Neural cell (in vitro differentiated cells): ENCODE results near the gene HSD3B1.

Experiments
- EP300 ChIP-seq: fragments of 450-650 bp; conservative IDR thresholded peaks from 2 replicates; pipeline ENCODE4 v1.6.1; 2014; ENCODE audit warnings: antibody characterized with exemption, mild to moderate bottlenecking, moderate library complexity; ENCODE audit not compliant: poor library complexity, severe bottlenecking
- POLR2AphosphoS5 ChIP-seq: IDR thresholded peaks from 2 replicates; pipeline ENCODE4 v1.6.1; 2012
- TF ChIP-seq, protein P1 (sequence below): fragments of 450-650 bp; IDR thresholded peaks from 2 replicates; pipeline ENCODE4 v1.5.1; 2014; ENCODE audit warnings: antibody characterized with exemption, mild to moderate bottlenecking, moderate library complexity; ENCODE audit not compliant: poor library complexity, severe bottlenecking
- TF ChIP-seq, protein P2 (sequence below): IDR thresholded peaks from 2 replicates; pipeline ENCODE4 v1.6.1; 2012; ENCODE audit warnings: borderline replicate concordance

DNA sequence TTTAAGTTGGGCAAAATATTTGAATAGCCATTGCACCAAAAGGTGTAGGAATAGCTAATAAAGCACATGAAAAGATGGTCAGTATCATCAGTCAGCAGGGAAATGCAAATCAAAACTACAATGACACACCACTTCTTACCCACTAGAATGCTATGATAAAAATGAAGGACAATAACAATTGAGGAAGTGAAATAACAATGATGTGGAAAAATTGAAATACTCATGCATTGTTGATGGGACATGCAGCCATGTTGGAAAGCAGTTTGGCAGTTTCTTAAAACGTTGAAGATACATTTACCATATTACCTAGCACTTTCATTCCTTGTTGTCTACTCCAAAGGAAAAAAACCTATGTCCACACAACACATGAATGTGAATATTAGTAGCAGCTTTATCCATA is 28.4 kb downstream of the HSD3B1 start:
- TF ChIP-seq, protein P1, sequence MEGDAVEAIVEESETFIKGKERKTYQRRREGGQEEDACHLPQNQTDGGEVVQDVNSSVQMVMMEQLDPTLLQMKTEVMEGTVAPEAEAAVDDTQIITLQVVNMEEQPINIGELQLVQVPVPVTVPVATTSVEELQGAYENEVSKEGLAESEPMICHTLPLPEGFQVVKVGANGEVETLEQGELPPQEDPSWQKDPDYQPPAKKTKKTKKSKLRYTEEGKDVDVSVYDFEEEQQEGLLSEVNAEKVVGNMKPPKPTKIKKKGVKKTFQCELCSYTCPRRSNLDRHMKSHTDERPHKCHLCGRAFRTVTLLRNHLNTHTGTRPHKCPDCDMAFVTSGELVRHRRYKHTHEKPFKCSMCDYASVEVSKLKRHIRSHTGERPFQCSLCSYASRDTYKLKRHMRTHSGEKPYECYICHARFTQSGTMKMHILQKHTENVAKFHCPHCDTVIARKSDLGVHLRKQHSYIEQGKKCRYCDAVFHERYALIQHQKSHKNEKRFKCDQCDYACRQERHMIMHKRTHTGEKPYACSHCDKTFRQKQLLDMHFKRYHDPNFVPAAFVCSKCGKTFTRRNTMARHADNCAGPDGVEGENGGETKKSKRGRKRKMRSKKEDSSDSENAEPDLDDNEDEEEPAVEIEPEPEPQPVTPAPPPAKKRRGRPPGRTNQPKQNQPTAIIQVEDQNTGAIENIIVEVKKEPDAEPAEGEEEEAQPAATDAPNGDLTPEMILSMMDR = no peak
- TF ChIP-seq POLR2AphosphoS5 (no peak), EP300 (no peak)
- TF ChIP-seq, protein P2, sequence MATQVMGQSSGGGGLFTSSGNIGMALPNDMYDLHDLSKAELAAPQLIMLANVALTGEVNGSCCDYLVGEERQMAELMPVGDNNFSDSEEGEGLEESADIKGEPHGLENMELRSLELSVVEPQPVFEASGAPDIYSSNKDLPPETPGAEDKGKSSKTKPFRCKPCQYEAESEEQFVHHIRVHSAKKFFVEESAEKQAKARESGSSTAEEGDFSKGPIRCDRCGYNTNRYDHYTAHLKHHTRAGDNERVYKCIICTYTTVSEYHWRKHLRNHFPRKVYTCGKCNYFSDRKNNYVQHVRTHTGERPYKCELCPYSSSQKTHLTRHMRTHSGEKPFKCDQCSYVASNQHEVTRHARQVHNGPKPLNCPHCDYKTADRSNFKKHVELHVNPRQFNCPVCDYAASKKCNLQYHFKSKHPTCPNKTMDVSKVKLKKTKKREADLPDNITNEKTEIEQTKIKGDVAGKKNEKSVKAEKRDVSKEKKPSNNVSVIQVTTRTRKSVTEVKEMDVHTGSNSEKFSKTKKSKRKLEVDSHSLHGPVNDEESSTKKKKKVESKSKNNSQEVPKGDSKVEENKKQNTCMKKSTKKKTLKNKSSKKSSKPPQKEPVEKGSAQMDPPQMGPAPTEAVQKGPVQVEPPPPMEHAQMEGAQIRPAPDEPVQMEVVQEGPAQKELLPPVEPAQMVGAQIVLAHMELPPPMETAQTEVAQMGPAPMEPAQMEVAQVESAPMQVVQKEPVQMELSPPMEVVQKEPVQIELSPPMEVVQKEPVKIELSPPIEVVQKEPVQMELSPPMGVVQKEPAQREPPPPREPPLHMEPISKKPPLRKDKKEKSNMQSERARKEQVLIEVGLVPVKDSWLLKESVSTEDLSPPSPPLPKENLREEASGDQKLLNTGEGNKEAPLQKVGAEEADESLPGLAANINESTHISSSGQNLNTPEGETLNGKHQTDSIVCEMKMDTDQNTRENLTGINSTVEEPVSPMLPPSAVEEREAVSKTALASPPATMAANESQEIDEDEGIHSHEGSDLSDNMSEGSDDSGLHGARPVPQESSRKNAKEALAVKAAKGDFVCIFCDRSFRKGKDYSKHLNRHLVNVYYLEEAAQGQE = no peak
